Muscle layer of duodenum (tissue), 2 donors: ENCODE measurements around the gene ADPRM.

ENCODE experiments used
- H3K27ac ChIP-seq: one replicate; pipeline ENCODE4 v1.7.0; 2013; ENCODE audit warnings: mild to moderate bottlenecking, low read length
- H3K27me3 ChIP-seq: one replicate; pipeline ENCODE4 v1.7.0; 2013; ENCODE audit warnings: low read depth, mild to moderate bottlenecking, control low read depth, low read length
- H3K36me3 ChIP-seq, 2 donors: one replicate each; pipeline ENCODE4 v1.7.0; 2013; ENCODE audit warnings: low read length in 2 of 2, control low read depth in 1 of 2, mild to moderate bottlenecking in 1 of 2; ENCODE audit not compliant: insufficient read depth in 2 of 2, control insufficient read depth in 1 of 2
- H3K4me1 ChIP-seq, 2 donors: one replicate each; pipeline ENCODE4 v1.7.0; 2013; ENCODE audit warnings: low read length in 2 of 2, mild to moderate bottlenecking in 2 of 2, control low read depth in 1 of 2, moderate library complexity in 1 of 2; ENCODE audit not compliant: insufficient read depth in 2 of 2, control insufficient read depth in 1 of 2
- H3K4me3 ChIP-seq, 2 donors: one replicate each; pipeline ENCODE4 v1.7.0; 2013; ENCODE audit warnings: low read length in 2 of 2, low read depth in 1 of 2, mild to moderate bottlenecking in 1 of 2
- H3K9me3 ChIP-seq, 2 donors: one replicate each; pipeline ENCODE4 v1.7.0; 2013; ENCODE audit warnings: low read length in 2 of 2, control low read depth in 1 of 2, mild to moderate bottlenecking in 1 of 2; ENCODE audit not compliant: control insufficient read depth in 1 of 2
- donor health status: healthy.

Gene ADPRM

DNA sequence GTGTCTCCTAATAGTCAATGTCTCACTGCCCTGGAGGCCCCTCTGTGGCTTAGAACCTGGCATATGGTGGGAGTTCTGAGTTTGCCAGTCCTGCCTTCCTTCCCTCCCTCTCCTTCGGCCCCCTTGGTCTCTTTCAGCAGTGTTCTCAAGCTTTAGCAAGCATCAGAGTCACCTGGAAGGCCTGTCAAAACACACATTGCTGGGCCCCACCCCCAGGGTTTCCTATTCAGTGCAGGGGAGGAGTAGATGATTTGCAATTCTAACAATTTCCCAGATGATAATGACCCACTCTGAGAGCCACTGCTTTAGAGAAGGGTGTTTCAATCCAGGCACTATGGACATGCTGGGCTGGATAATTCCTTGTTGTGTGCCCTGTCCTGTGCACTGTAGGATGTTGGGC lies 58.8 kb downstream of the ADPRM start:
- H3K27me3 ChIP-seq: no peaks in the 10 kb centered on the region
- H3K27ac ChIP-seq: no peak overlapping the region
- no peaks in the 10 kb centered on the region for H3K9me3 ChIP-seq
- H3K4me1 ChIP-seq: no peaks in the 10 kb centered on the region
- no peak overlapping the region for H3K4me3 ChIP-seq
- no peaks in the 10 kb centered on the region for H3K36me3 ChIP-seq

GRCh38 chr17:10756619-10757018 lies 59.2 kb downstream of the ADPRM start:
- no peaks in the 10 kb centered on the region for H3K4me1 ChIP-seq
- no peaks in the 10 kb centered on the region for H3K9me3 ChIP-seq
- no peak overlapping the region for H3K4me3 ChIP-seq
- no peak overlapping the region for H3K27ac ChIP-seq
- H3K27me3 ChIP-seq: no peaks in the 10 kb centered on the region
- H3K36me3 ChIP-seq: no peaks in the 10 kb centered on the region

DNA sequence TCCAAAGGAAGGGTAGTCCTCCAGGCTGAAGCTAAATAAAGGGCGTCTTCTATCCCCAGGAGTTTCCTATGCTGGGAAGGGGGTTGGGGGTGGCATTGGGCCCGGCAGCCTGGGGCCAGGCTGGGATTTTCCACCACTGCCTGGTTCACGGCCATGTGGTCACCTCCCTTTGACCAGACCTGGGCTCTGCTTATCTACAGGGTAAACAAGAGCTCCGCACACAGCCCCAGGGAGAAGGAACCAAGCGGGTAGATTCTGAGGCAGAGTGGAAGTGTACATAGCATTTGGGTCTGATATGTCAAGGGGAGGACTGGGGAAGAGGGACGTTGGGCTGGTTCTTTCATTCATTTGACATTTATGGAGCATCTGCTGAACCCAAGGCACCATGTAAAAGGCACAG lies 59.7 kb downstream of the ADPRM start:
- H3K27ac ChIP-seq: no peak overlapping the region
- no peaks in the 10 kb centered on the region for H3K27me3 ChIP-seq
- no peaks in the 10 kb centered on the region for H3K4me1 ChIP-seq
- no peaks in the 10 kb centered on the region for H3K36me3 ChIP-seq
- H3K9me3 ChIP-seq: no peaks in the 10 kb centered on the region
- no peak overlapping the region for H3K4me3 ChIP-seq

DNA sequence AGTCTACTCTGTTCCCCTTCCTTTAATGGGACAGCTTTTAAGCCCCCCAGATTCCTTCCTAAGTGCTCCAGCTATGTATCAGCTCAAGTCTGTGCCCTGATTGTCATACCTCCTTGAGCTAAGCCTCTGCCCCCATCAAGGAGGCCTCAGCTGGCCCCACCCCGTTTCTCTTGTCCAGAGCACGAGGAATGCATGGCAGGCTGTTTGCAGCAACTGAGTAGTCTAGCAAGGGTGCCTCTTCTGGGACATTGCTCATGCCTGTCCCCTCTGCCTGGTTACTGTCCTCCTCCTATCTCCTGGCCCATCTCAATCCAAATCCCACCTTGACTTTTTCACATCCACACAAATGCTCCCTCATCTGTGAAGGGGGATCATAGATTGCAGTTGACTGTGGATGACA lies 60.3 kb downstream of the ADPRM start:
- Histone ChIP-seq H3K36me3 (no peaks in the 10 kb centered on the region), H3K9me3 (no peaks in the 10 kb centered on the region), H3K27ac (no peak overlapping the region), H3K4me3 (no peak overlapping the region), H3K27me3 (no peaks in the 10 kb centered on the region), H3K4me1 (no peaks in the 10 kb centered on the region)

- no peaks in the 10 kb centered on the region for H3K36me3 ChIP-seq
- H3K4me3 ChIP-seq: no peak overlapping the region
- no peak overlapping the region for H3K27ac ChIP-seq
- no peaks in the 10 kb centered on the region for H3K27me3 ChIP-seq
- H3K9me3 ChIP-seq: no peaks in the 10 kb centered on the region
- H3K4me1 ChIP-seq: no peaks in the 10 kb centered on the region
Observed at GRCh38 chr17:10758062-10758461, 60.7 kb downstream of the ADPRM start.
